Nephron progenitor cell (in vitro differentiated cells): ENCODE results near the gene PPTC7.

Experiments used
- DNase-seq: peaks from one replicate; pipeline ENCODE4 v3.0.0; 2021
- H3K27ac Mint-ChIP-seq: 2 replicates; pipeline ENCODE4 v1.8.0; 2021; ENCODE audit warnings: mild to moderate bottlenecking, moderate library complexity, mixed read lengths
- H3K27me3 Mint-ChIP-seq: 2 replicates; pipeline ENCODE4 v1.8.0; 2021; ENCODE audit warnings: mild to moderate bottlenecking, low read depth, mixed read lengths; ENCODE audit not compliant: poor library complexity
- H3K36me3 Mint-ChIP-seq: 2 replicates; pipeline ENCODE4 v1.8.0; 2021; ENCODE audit warnings: low read depth, mixed read lengths
- H3K4me1 Mint-ChIP-seq: 2 replicates; pipeline ENCODE4 v1.8.0; 2021; ENCODE audit warnings: mixed read lengths
- H3K4me3 Mint-ChIP-seq: 2 replicates; pipeline ENCODE4 v1.8.0; 2021; ENCODE audit warnings: mild to moderate bottlenecking, moderate library complexity, mixed read lengths
- H3K9me3 Mint-ChIP-seq: 2 replicates; pipeline ENCODE4 v1.8.0; 2021; ENCODE audit warnings: mild to moderate bottlenecking, moderate library complexity, mixed read lengths
- CTCF ChIP-seq: fragments of 200-600 bp; sonication (generic); IDR thresholded peaks from 2 replicates; pipeline ENCODE4 v1.5.0; 2021; ENCODE audit warnings: antibody characterized with exemption

The PPTC7 gene

GRCh38 chr12:110583137-110584059, at the start of gene PPTC7:
PPTC7 (minus strand) TSS chr12:110583318; CDS start chr12:110583031, 287 bp downstream.
- TF ChIP-seq CTCF, result no peak
- Mint-ChIP-seq H3K9me3 (no peaks in the 10 kb centered on the region), H3K4me3 (peak within 1 kb of the TSS; percentile 90), H3K27ac (no peak within 1 kb of the TSS), H3K4me1 (peaks cover 40% of the 10 kb centered on the region), H3K27me3 (peaks cover 21% of the 10 kb centered on the region), H3K36me3 (peaks cover 5% of the 10 kb centered on the region)
- peak; percentile 98 for DNase-seq

GRCh38 chr12:110627500-110628195, 44.5 kb upstream of the PPTC7 start:
- H3K9me3 Mint-ChIP-seq, result no peaks in the 10 kb centered on the region
- H3K27me3 Mint-ChIP-seq, result no peaks in the 10 kb centered on the region
- peaks cover 1% of the 10 kb centered on the region for H3K4me1 Mint-ChIP-seq
- DNase-seq, result no peak
- no peak for TF ChIP-seq CTCF
- H3K4me3 Mint-ChIP-seq, result no peak overlapping the region
- H3K36me3 Mint-ChIP-seq, result peaks cover 30% of the 10 kb centered on the region
- H3K27ac Mint-ChIP-seq, result peak overlapping the region; percentile 80

- TF ChIP-seq CTCF, result no peak
- Mint-ChIP-seq H3K27me3 (no peaks in the 10 kb centered on the region), H3K4me3 (no peak overlapping the region), H3K4me1 (peaks cover 8% of the 10 kb centered on the region), H3K36me3 (peaks cover 22% of the 10 kb centered on the region), H3K27ac (peak overlapping the region; percentile 11), H3K9me3 (no peaks in the 10 kb centered on the region)
- DNase-seq, result peak; percentile 10
These were observed 39.5 kb upstream of the PPTC7 start for GRCh38 chr12:110622582-110622981.

- H3K4me1 Mint-ChIP-seq, result peaks cover 16% of the 10 kb centered on the region
- peaks cover 24% of the 10 kb centered on the region for H3K36me3 Mint-ChIP-seq
- DNase-seq, result no peak
- H3K27me3 Mint-ChIP-seq, result no peaks in the 10 kb centered on the region
- no peak overlapping the region for H3K4me3 Mint-ChIP-seq
- H3K9me3 Mint-ChIP-seq, result no peaks in the 10 kb centered on the region
- no peak for TF ChIP-seq CTCF
- H3K27ac Mint-ChIP-seq, result no peak overlapping the region
These were observed 36.4 kb upstream of the PPTC7 start for GRCh38 chr12:110619534-110619953.

GRCh38 chr12:110616471-110617115, 33.5 kb upstream of the PPTC7 start:
- H3K27ac Mint-ChIP-seq, result no peak overlapping the region
- peaks cover 13% of the 10 kb centered on the region for H3K36me3 Mint-ChIP-seq
- no peaks in the 10 kb centered on the region for H3K9me3 Mint-ChIP-seq
- no peak for DNase-seq
- peaks cover 12% of the 10 kb centered on the region for H3K4me1 Mint-ChIP-seq
- TF ChIP-seq CTCF, result no peak
- no peaks in the 10 kb centered on the region for H3K27me3 Mint-ChIP-seq
- no peak overlapping the region for H3K4me3 Mint-ChIP-seq
